NT2/D1 (cell line): ENCODE data around the gene MEGF8.

Source experiments
- SUZ12 ChIP-seq: IDR thresholded peaks from 2 replicates; pipeline ENCODE4 v1.6.1; 2011; ENCODE audit not compliant: insufficient read length, insufficient read depth; ENCODE audit errors: extremely low read depth
- ZNF274 ChIP-seq: IDR thresholded peaks from 2 replicates; pipeline ENCODE4 v1.6.1; 2011; ENCODE audit warnings: mild to moderate bottlenecking, low read depth, low read length

DNA sequence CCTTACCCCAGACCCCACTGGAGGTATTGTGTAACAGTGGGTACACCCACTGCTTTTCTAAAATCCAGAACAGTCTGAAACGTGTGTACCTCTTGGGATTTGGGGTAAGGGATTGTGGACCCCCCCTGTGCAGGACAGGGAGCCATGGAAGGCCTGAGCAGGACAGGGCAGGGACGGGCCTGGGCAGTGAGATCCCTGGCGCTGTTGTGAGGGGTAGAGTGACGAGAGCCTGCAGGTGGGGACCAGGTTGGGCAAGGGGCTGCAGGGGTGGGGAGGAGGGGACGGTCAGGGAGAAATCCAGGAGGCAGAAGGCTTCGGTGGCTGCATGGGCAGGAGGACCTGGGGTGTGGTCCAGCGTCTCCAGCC is 36.1 kb downstream of the MEGF8 start:
- TF ChIP-seq ZNF274 (no peak), SUZ12 (no peak)
